OCI-LY1 (cell line): ENCODE data around the gene MED27.

ENCODE experiments used
- EZH2 ChIP-seq: fragments of 200-600 bp; sonication (generic), shearing (Covaris generic); IDR thresholded peaks from 2 replicates; pipeline ENCODE4 v1.8.0; 2017; ENCODE audit warnings: borderline replicate concordance, mixed run types, mild to moderate bottlenecking, antibody characterized with exemption, low read length, moderate library complexity, mixed read lengths
- TF ChIP-seq, protein P1 (sequence below): fragments of 200-600 bp; sonication (generic), shearing (Covaris generic); IDR thresholded peaks from 2 replicates; pipeline ENCODE4 v1.5.1; 2017; ENCODE audit warnings: mild to moderate bottlenecking, antibody characterized with exemption, low read length, moderate library complexity, mixed read lengths

DNA sequence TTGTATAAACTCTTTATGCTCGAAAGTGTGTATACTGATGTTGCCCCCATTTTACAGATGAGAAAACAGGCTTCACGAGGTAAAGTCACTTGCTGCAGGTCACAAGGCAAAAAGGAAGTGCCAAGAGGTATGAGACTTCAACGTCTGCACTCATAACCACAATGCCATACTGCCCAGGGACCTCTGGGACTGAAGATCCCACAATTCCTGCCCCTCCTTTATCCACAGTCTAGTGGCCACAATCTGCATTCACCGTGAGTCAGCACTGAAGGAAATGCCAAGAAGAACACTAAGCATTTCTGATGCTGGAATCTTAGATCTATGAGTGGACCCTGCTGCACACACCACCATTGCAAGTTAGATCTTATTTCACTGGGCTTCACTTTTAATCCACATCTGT is 37.3 kb downstream of the MED27 start:
- TF ChIP-seq EZH2 = no peak
- TF ChIP-seq, protein P1, sequence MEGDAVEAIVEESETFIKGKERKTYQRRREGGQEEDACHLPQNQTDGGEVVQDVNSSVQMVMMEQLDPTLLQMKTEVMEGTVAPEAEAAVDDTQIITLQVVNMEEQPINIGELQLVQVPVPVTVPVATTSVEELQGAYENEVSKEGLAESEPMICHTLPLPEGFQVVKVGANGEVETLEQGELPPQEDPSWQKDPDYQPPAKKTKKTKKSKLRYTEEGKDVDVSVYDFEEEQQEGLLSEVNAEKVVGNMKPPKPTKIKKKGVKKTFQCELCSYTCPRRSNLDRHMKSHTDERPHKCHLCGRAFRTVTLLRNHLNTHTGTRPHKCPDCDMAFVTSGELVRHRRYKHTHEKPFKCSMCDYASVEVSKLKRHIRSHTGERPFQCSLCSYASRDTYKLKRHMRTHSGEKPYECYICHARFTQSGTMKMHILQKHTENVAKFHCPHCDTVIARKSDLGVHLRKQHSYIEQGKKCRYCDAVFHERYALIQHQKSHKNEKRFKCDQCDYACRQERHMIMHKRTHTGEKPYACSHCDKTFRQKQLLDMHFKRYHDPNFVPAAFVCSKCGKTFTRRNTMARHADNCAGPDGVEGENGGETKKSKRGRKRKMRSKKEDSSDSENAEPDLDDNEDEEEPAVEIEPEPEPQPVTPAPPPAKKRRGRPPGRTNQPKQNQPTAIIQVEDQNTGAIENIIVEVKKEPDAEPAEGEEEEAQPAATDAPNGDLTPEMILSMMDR = no peak
